SK-N-SH (cell line): ENCODE results near the gene TMEM87B.

Source experiments
- CHD2 ChIP-seq: fragments of 150-350 bp; IDR thresholded peaks from 2 replicates; pipeline ENCODE4 v1.6.1; 2018; ENCODE audit warnings: low read length; ENCODE audit not compliant: partially characterized antibody
- CTCF ChIP-seq: fragments of 200-600 bp; sonication (generic); IDR thresholded peaks from 2 replicates; pipeline ENCODE4 v1.6.1; 2017; ENCODE audit warnings: antibody characterized with exemption, mild to moderate bottlenecking, moderate library complexity
- EP300 ChIP-seq, 2 experiments: IDR thresholded peaks; 2 replicates each; pipeline versions ENCODE4 v1.4.0 to v1.6.1; 2012; ENCODE audit warnings: borderline replicate concordance in 1 of 2, low read depth in 1 of 2, low read length in 1 of 2
- EZH2phosphoT487 ChIP-seq: fragments of 200-600 bp; sonication (generic); IDR thresholded peaks from 2 replicates; pipeline ENCODE4 v1.6.1; 2017; ENCODE audit warnings: low read depth, mixed run types, mild to moderate bottlenecking, antibody characterized with exemption, moderate library complexity, borderline replicate concordance
- FOXJ3 ChIP-seq: sonication (generic); formaldehyde crosslinking; IDR thresholded peaks from 2 replicates; pipeline ENCODE4 v1.5.1; 2020; ENCODE audit warnings: mild to moderate bottlenecking, missing genetic modification reagents
- MAX ChIP-seq: IDR thresholded peaks from 2 replicates; pipeline ENCODE4 v1.4.0; 2012; ENCODE audit warnings: low read depth
- NFIC ChIP-seq: IDR thresholded peaks from 2 replicates; pipeline ENCODE4 v1.4.0; 2012; ENCODE audit warnings: borderline replicate concordance
- POLR2AphosphoS5 ChIP-seq: IDR thresholded peaks from 2 replicates; pipeline ENCODE4 v1.6.1; 2012; ENCODE audit warnings: low read depth, low read length
- RFX5 ChIP-seq: IDR thresholded peaks from 2 replicates; pipeline ENCODE4 v1.6.1; 2012; ENCODE audit warnings: mild to moderate bottlenecking, improper control_type of control experiment, low read length
- SIN3A ChIP-seq: IDR thresholded peaks from 2 replicates; pipeline ENCODE4 v1.6.1; 2012; ENCODE audit warnings: low read depth, mild to moderate bottlenecking, low read length, moderate library complexity, borderline replicate concordance
- TCF12 ChIP-seq: IDR thresholded peaks from 2 replicates; pipeline ENCODE4 v1.4.0; 2012

- no peak for TF ChIP-seq CTCF
- no peak for TF ChIP-seq CHD2
- no peak for TF ChIP-seq EZH2phosphoT487
- TF ChIP-seq FOXJ3 = no peak
- TF ChIP-seq SIN3A = no peak
- TF ChIP-seq EP300 (IDR thresholded peaks at IDR 0.05; ENCODE audit: borderline replicate concordance in 1 of 2, low read depth in 1 of 2, low read length in 1 of 2) = no peak
- no peak for TF ChIP-seq TCF12
- no peak for TF ChIP-seq NFIC
- no peak for TF ChIP-seq POLR2AphosphoS5
- TF ChIP-seq RFX5 = no peak
- no peak for TF ChIP-seq MAX
These were observed 82.6 kb downstream of the TMEM87B start for GRCh38 chr2:112137516-112138158.
